Kidney (tissue), 14 donors: ENCODE measurements around the gene FBXL16. TPM values are rescaled to one million over a fixed set of nuclear protein-coding genes. Genes with fewer than 3 reads are reported as not detected.
A peak's percentile ranks its signal among the peaks of the same experiment; 100 is the strongest.

Experiments used
- DNase-seq, 5 donors: peaks; one replicate each; pipeline ENCODE4 v3.0.0-alpha.2; 2013 to 2020
- FAIRE-seq: peaks from 2 replicates; lab custom pipeline; 2012; peaks lifted over from hg19 to GRCh38; lab: Jason Lieb, UNC
- H3K27ac ChIP-seq, 2 donors: one replicate each; pipeline ENCODE4 v1.7.0; 2013; ENCODE audit warnings: low read depth in 2 of 2, low read length in 2 of 2, inconsistent platforms in 1 of 2
- H3K27me3 ChIP-seq: one replicate; pipeline ENCODE4 v1.7.1; 2013; ENCODE audit warnings: low read length, inconsistent platforms; ENCODE audit not compliant: control insufficient read depth, insufficient read depth
- H3K36me3 ChIP-seq, 3 donors: one replicate each; pipeline versions ENCODE4 v1.7.0 to v1.7.1; 2013; ENCODE audit warnings: low read length in 3 of 3, control low read depth in 1 of 3, inconsistent platforms in 1 of 3; ENCODE audit not compliant: insufficient read depth in 3 of 3, control insufficient read depth in 2 of 3
- H3K4me1 ChIP-seq, 3 donors: one replicate each; pipeline versions ENCODE4 v1.7.0 to v1.7.1; 2013; ENCODE audit warnings: low read length in 3 of 3, inconsistent platforms in 1 of 3, low read depth in 1 of 3; ENCODE audit not compliant: control insufficient read depth in 2 of 3, insufficient read depth in 2 of 3
- H3K4me3 ChIP-seq, 3 donors: one replicate each; pipeline versions ENCODE4 v1.7.0 to v1.8.1; 2013; ENCODE audit warnings: low read length in 3 of 3, control low read depth in 1 of 3, inconsistent platforms in 1 of 3
- H3K9ac ChIP-seq, 3 donors: one replicate each; pipeline versions ENCODE4 v1.7.0 to v1.7.1; 2013; ENCODE audit warnings: low read length in 3 of 3, control low read depth in 1 of 3, inconsistent platforms in 1 of 3
- H3K9me3 ChIP-seq, 3 donors: one replicate each; pipeline versions ENCODE4 v1.7.0 to v1.7.1; 2013; ENCODE audit warnings: low read length in 3 of 3, control low read depth in 1 of 3, inconsistent platforms in 1 of 3; ENCODE audit not compliant: control insufficient read depth in 2 of 3, insufficient read depth in 1 of 3
- intact Hi-C: fragments of 100-400 bp; cut with DNase I; formaldehyde crosslinking; loops from one replicate; pipeline ENCODE4 v1.11.1; 2022
- polyA plus RNA-seq: library from polyadenylated mRNA; stranded (reverse); fragments of 350-450 nt; fragmentation: Illumina TruSeq; extraction: RNeasy Lipid Tissue Mini Kit (QIAGEN cat#74804); gene quantifications from one replicate; pipeline ENCODE4 v1.2.3, GENCODE V29; 2014; ENCODE audit warnings: low read depth, low replicate concordance; ENCODE audit not compliant: insufficient read depth
- total RNA-seq: library from RNA; stranded (reverse); fragmentation: NEBNext Ultra II Directional; extraction: Animal tissue kit (Norgen Biotek cat#: 25700); gene quantifications from one replicate; pipeline ENCODE4 v1.2.1, GENCODE V29; 2021
- TF ChIP-seq, protein P1 (sequence below): IDR thresholded peaks from 3 replicates; pipeline ENCODE4 v1.5.1; 2012; ENCODE audit warnings: mild to moderate bottlenecking, moderate library complexity, borderline replicate concordance; ENCODE audit not compliant: insufficient read depth; ENCODE audit errors: extremely low read depth
- donor health status: control.
- donor health status: control.
- donor health status: control.
- donor health status: control.
- donor health status: control.
- donor health status: DM: yes; HTN: yes; CAD: no.
- donor health status: Normal renal cell carcinoma (clear cell type).

Gene FBXL16
- total and polyA plus RNA-seq, 2 donors from 2014 or later, result 12.0 to 44.9 TPM

DNA sequence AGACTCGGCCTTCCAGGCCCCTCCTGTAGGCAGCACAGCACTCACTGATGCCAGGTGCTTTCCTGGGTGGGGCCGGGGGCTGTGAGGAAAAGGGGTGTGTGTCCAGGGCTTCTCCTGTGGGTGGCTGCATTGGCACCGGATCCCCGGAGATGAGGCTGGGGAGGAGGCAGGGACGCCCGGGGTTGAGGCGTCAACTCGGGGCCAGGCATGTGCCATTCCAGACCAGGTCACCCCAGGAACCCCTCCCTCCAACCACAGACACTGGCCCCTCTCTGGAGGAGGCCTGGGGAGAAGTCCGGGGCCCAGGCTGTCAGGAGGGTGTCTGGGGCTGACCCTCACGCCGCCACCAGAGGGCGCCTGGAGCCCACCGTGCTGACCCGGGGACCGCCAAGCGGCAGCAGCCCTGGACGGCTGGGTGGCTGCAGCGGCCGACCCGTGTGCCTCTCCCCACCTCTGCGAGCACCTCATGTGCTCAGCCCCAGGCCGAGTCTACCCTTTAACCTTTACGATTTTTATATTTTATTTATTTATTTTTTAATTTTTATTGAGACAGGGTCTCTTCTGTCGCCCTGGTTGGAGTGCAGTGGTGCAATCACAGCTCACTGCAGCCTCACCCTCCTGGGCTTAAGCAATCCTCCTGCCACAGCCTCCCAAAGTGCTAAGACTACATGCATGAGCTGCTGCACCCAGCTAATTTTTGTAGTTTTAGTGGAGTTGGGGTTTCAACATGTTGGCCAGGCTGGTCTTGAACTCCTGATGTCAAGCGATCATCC is 6.1 kb upstream of the FBXL16 start:
- peak; percentile 60 to 93 (median 80) for DNase-seq
- intact Hi-C loops, result no loop called here

DNA sequence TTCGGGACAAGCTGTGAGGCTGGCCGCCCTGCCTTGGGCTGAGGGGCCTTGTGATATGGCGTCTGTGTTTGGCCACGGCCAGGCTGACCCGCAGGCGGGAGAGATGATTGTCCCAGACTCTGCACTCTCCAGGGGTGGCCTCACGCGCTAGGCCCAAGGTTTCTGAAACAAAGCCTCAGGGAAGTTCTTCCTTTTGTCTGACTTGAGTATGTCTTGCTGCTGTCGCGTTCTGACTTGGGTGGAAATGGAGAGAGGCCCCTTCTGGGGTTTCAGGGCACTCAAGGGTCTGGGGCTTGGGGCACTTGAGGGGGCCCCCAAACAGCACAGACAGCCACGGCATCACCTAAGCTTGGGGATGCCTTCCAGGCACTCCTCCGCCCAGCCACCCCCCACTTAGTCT is 5.5 kb upstream of the FBXL16 start:
- FAIRE-seq (no peak), DNase-seq (no peak)
- Histone ChIP-seq H3K9me3 (no peaks in the 10 kb centered on the region), H3K4me3 (no peak overlapping the region), H3K36me3 (no peaks in the 10 kb centered on the region), H3K27me3 (peaks cover 6% of the 10 kb centered on the region), H3K9ac (no peak overlapping the region), H3K27ac (no peak overlapping the region), H3K4me1 (peaks cover 0 to 10% (median 0%) of the 10 kb centered on the region in 3 donors)
- TF ChIP-seq, protein P1, sequence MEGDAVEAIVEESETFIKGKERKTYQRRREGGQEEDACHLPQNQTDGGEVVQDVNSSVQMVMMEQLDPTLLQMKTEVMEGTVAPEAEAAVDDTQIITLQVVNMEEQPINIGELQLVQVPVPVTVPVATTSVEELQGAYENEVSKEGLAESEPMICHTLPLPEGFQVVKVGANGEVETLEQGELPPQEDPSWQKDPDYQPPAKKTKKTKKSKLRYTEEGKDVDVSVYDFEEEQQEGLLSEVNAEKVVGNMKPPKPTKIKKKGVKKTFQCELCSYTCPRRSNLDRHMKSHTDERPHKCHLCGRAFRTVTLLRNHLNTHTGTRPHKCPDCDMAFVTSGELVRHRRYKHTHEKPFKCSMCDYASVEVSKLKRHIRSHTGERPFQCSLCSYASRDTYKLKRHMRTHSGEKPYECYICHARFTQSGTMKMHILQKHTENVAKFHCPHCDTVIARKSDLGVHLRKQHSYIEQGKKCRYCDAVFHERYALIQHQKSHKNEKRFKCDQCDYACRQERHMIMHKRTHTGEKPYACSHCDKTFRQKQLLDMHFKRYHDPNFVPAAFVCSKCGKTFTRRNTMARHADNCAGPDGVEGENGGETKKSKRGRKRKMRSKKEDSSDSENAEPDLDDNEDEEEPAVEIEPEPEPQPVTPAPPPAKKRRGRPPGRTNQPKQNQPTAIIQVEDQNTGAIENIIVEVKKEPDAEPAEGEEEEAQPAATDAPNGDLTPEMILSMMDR, result no peak
- intact Hi-C loops, result no loop called here

More for the DNA sequence above, 6.1 kb upstream of the FBXL16 start:
- FAIRE-seq, result no peak
- H3K36me3 ChIP-seq, result no peaks in the 10 kb centered on the region
- peaks cover 0 to 16% (median 0%) of the 10 kb centered on the region in 3 donors for H3K4me1 ChIP-seq
- no peak overlapping the region for H3K9ac ChIP-seq
- no peaks in the 10 kb centered on the region for H3K9me3 ChIP-seq
- TF ChIP-seq, protein P1, result peak; percentile 92
- H3K27ac ChIP-seq, result no peak overlapping the region
- peaks cover 6% of the 10 kb centered on the region for H3K27me3 ChIP-seq
- no peak overlapping the region for H3K4me3 ChIP-seq

DNA sequence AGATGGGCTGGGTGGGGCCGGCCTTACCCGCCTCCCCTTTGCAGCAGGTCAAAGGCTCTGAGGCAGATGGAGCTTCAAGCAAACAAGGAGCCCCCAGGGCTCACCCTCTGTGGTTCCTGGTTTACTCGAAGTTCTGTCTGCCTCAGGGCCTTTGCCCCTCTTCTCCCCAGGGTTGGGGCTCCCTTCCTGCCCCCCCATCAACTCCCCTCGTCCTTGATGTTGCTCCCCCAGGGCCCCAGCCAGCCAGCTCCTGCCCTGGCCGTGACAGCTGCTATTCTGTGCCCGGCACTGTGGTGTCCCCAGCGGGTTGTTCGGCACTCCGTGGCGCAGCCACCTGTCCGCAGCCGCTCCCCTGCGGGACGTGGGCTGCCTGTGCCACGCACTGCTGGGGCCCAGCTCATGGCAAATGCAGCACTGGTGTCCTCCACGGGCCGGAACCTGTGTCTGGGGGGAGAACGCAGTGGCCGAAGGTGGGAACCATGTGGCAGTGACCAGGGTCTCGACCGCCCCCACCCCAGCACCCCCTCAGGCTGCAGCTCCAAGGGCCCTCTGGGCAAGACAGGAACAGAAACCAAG is 5.0 kb upstream of the FBXL16 start:
- peaks cover 0 to 6% (median 0%) of the 10 kb centered on the region in 3 donors for H3K4me1 ChIP-seq
- no peak overlapping the region for H3K27ac ChIP-seq
- TF ChIP-seq, protein P1, result no peak
- H3K36me3 ChIP-seq, result no peaks in the 10 kb centered on the region
- H3K9me3 ChIP-seq, result no peaks in the 10 kb centered on the region
- H3K9ac ChIP-seq, result no peak overlapping the region
- intact Hi-C loops, result no loop called here
- no peak for DNase-seq
- H3K27me3 ChIP-seq, result peaks cover 6% of the 10 kb centered on the region
- H3K4me3 ChIP-seq, result no peak overlapping the region
- FAIRE-seq, result no peak
